ENCODE results near the gene NTRK1. TPM values are rescaled to one million over a fixed set of nuclear protein-coding genes. Genes with fewer than 3 reads are reported as not detected.

NTRK1 gene
- total and polyA plus RNA-seq, 3 donors from 2014 or later = 4.7 to 38.8 (median 14.6) TPM

DNA sequence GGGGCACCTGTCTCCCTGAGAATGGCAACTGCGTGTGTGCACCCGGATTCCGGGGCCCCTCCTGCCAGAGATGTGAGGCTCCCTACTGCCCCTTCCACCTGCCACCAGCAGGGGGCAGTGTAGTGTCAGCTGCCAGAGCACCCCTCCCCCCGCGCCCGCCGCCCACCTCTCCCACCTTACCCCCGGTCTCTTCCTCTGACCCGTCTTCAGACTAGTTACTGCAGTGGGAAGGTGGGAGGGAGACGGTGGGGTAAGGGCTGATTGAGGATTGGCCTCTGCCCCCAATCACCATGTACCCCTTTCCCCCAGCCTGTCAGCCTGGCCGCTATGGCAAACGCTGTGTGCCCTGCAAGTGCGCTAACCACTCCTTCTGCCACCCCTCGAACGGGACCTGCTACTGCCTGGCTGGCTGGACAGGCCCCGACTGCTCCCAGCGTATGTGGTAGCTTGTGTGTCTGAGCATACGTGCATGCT, 49.7 kb downstream of the NTRK1 start:
- Histone ChIP-seq H3K9me3 (no peaks in the 10 kb centered on the region), H3K4me3 (no peak overlapping the region), H3K36me3 (ENCODE audit: low read depth, missing control alignments) (no peaks in the 10 kb centered on the region), H3K27me3 (no peaks in the 10 kb centered on the region), H3K4me1 (peaks cover 18% of the 10 kb centered on the region), H3K27ac (no peak overlapping the region)
- WGBS, 2 donors = 59 to 61% methylated on average over 9 to 18 of the region's 18 CpGs
- TF ChIP-seq POLR2A (IDR thresholded peaks at IDR 0.05) = no peak
- TF ChIP-seq, protein P1, sequence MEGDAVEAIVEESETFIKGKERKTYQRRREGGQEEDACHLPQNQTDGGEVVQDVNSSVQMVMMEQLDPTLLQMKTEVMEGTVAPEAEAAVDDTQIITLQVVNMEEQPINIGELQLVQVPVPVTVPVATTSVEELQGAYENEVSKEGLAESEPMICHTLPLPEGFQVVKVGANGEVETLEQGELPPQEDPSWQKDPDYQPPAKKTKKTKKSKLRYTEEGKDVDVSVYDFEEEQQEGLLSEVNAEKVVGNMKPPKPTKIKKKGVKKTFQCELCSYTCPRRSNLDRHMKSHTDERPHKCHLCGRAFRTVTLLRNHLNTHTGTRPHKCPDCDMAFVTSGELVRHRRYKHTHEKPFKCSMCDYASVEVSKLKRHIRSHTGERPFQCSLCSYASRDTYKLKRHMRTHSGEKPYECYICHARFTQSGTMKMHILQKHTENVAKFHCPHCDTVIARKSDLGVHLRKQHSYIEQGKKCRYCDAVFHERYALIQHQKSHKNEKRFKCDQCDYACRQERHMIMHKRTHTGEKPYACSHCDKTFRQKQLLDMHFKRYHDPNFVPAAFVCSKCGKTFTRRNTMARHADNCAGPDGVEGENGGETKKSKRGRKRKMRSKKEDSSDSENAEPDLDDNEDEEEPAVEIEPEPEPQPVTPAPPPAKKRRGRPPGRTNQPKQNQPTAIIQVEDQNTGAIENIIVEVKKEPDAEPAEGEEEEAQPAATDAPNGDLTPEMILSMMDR (IDR thresholded peaks at IDR 0.05) = peak; percentile 56 to 91 (median 67)
- intact Hi-C loops (cut with DNase I; ENCODE audit: low total_unique reads) = no loop called here
- peak; percentile 73 for DNase-seq

DNA sequence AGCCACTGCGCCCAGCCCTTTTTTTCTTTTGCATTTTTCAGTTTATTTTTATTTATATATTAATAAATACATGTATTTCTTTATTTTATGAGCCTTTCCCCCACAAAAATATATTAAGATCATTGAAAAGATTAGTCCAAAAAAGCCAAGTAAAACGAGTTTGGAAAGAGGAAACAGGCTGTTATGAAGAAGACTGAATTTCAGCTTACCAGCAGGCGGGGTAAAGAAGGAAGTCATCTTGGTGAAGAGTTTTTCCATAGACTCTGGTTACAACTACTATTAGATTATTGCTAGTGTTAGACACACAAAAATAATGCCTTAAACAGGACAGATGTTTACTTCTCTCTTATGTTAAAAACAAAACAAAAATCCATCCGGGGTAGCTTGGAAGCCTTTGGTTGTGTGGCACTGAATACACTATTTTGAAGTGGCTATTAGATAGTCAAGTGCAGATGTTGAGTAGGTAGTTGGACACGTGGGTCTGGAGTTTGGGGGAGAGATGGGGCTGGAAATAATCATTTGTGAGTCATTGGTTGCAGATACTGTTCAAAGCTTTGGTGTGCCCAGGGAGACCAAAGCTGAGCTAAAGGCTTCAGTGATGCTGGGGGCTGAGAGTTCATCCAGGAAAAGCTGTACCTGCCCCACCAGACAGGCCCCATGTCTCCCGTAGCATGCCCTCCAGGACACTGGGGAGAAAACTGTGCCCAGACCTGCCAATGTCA, 51.1 kb downstream of the NTRK1 start:
- Histone ChIP-seq H3K9me3 (no peaks in the 10 kb centered on the region), H3K27me3 (no peaks in the 10 kb centered on the region), H3K27ac (no peak overlapping the region), H3K36me3 (ENCODE audit: low read depth, missing control alignments) (no peaks in the 10 kb centered on the region), H3K4me3 (no peak overlapping the region), H3K4me1 (peaks cover 11% of the 10 kb centered on the region)
- intact Hi-C loops (cut with DNase I; ENCODE audit: low total_unique reads) = no loop called here
- WGBS, 2 donors = 79 to 81% methylated on average over 6 of the region's 6 CpGs
- no peak for DNase-seq
- TF ChIP-seq, protein P1 (IDR thresholded peaks at IDR 0.05) = no peak
- no peak for TF ChIP-seq POLR2A (IDR thresholded peaks at IDR 0.05)

DNA sequence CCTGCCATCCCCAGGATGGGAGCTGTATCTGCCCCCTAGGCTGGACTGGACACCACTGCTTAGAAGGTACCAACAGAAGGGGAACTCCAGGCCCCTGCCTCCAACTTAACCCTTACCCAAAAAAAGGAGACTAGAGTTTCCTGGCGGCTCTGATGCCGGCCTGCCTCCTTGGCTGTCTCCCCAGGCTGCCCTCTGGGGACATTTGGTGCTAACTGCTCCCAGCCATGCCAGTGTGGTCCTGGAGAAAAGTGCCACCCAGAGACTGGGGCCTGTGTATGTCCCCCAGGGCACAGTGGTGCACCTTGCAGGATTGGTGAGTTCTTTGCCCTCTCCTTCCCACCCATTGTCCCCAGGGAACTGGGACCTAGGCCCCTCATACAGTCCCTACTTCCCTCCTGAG, 51.6 kb downstream of the NTRK1 start:
- Histone ChIP-seq H3K4me3 (no peak overlapping the region), H3K9me3 (no peaks in the 10 kb centered on the region), H3K27ac (no peak overlapping the region), H3K27me3 (no peaks in the 10 kb centered on the region), H3K36me3 (ENCODE audit: low read depth, missing control alignments) (no peaks in the 10 kb centered on the region), H3K4me1 (peaks cover 8% of the 10 kb centered on the region)
- TF ChIP-seq POLR2A (IDR thresholded peaks at IDR 0.05) = no peak
- TF ChIP-seq, protein P1 (IDR thresholded peaks at IDR 0.05) = no peak
- WGBS, 2 donors = 67% methylated on average over 2 of the region's 2 CpGs; no CpG with 5 or more reads in 1 of the 2 donors
- no peak for DNase-seq
- intact Hi-C loops (cut with DNase I; ENCODE audit: low total_unique reads) = no loop called here

DNA sequence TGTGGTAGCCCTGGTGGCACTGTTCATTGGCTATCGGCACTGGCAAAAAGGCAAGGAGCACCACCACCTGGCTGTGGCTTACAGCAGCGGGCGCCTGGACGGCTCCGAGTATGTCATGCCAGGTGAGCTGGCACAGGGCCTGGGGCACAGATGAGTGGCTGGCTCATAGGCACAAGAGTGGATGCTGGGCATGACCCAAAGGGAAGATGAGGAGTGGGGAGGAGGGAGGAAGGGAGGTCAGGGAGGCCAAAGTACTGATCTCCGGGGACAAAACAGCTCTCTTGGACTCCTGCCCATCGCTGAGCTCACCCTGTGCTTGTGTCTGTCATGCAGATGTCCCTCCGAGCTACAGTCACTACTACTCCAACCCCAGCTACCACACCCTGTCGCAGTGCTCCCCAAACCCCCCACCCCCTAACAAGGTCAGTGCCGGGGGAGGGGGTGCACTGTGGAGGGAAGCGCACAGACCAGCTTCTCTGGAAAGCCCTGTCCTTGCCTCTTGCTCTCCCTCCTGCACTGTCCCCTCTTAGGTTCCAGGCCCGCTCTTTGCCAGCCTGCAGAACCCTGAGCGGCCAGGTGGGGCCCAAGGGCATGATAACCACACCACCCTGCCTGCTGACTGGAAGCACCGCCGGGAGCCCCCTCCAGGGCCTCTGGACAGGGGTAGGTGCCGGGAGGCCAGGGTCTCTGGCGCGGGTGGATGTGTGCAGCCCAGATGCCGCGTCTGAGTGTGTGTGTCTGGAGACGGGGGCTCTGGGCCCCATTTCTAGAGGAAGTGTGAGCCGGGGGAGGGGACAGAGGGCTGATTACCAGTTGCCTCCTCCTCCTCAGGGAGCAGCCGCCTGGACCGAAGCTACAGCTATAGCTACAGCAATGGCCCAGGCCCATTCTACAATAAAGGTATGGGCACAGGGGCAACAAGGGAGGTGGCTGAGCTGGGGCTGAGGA, 52.5 kb downstream of the NTRK1 start:
- no peak overlapping the region for H3K4me3 ChIP-seq
- peaks cover 8% of the 10 kb centered on the region for H3K4me1 ChIP-seq
- intact Hi-C loops (cut with DNase I; ENCODE audit: low total_unique reads) = no loop called here
- 65 to 82% methylated on average over 5 to 24 of the region's 24 CpGs for WGBS, 2 donors
- peak; percentile 65 for DNase-seq
- TF ChIP-seq POLR2A (IDR thresholded peaks at IDR 0.05) = no peak
- TF ChIP-seq, protein P1 (IDR thresholded peaks at IDR 0.05) = no peak
- H3K36me3 ChIP-seq (ENCODE audit: low read depth, missing control alignments) = no peaks in the 10 kb centered on the region
- no peaks in the 10 kb centered on the region for H3K9me3 ChIP-seq
- no peaks in the 10 kb centered on the region for H3K27me3 ChIP-seq
- no peak overlapping the region for H3K27ac ChIP-seq

Data from testis (tissue), 3 donors.